T-helper 2 cell treated with Interferon-gamma antibody and Interleukin-4, amounts not matched to agents 100 ng/mL and 5 ng/mL, for 36 hours (primary cell): ENCODE measurements around the gene CPSF6. TPM values are rescaled to one million over a fixed set of nuclear protein-coding genes. Genes with fewer than 3 reads are reported as not detected.
"Not testable (repeated sequence)": the region's sequence is repeated elsewhere in the genome, so short reads cannot be mapped to it uniquely, and the experiment has no call there.

Experiments
- intact Hi-C: fragments of 100-400 bp; cut with micrococcal nuclease; formaldehyde crosslinking; loops from one replicate; pipeline ENCODE4 v1.15.1; 2023
- total RNA-seq: library from RNA; stranded (reverse); gene quantifications from 2 replicates; pipeline ENCODE4 v1.2.3, GENCODE V29; 2022

CPSF6 gene
- total RNA-seq, 1 donor from 2014 or later: 101 TPM

DNA sequence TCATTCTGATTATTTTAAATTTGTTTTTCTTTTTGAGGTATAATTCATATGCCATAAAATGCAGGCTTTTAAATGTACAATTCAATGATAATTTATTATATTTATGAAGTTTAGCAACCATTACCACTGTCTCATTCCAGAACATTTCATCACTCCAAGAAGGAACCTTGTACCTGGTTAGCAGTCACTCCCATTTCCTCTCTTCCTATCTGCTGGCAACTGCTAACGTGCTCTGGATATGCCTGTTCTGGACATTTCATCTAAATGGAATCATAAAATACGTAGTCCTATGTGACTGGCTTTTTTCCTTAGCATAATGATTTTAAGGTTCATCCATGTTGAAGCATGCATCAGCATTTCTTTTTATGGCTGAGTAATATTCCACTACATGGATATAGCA is 15.5 kb downstream of the CPSF6 start:
- intact Hi-C loops: loop anchor here (1.0 to 10.0 kb wide), 4 partner anchors 15 to 390 kb away; partner anchors contain the start of gene CCT2

- intact Hi-C loops: loop anchor here (10.0 kb wide), 1 partner anchor 394 kb away; no protein-coding TSS in a partner anchor
These were observed 19.3 kb downstream of the CPSF6 start for GRCh38 chr12:69258655-69259054.

DNA sequence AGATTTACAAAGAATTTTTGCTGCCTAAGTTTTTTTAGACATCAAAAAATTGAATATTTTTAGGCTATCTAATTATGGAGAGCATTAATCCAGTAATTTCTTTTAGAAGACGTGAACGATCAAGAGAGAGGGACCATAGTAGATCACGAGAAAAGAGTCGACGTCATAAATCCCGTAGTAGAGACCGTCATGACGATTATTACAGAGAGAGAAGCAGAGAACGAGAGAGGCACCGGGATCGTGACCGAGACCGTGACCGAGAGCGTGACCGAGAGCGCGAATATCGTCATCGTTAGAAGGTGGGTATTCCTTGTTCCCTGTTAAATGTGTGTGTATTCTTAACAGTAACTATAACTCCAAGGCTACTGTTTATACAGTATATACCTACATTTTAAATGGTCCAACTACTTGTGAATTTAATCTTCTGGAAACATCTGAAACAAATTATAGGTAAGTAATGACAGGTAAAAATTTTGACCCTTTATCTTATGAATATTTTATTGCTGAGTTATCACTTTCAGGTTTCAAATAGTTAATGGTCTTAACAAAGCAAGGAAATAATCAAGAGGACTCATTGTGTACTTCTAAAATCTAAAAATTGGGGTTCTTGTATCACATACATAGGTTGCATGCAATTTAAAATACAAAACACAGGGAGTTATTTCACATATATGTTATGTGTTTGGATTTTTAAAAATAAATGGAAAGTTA is 23.1 kb downstream of the CPSF6 start:
- intact Hi-C loops: no loop called here

DNA sequence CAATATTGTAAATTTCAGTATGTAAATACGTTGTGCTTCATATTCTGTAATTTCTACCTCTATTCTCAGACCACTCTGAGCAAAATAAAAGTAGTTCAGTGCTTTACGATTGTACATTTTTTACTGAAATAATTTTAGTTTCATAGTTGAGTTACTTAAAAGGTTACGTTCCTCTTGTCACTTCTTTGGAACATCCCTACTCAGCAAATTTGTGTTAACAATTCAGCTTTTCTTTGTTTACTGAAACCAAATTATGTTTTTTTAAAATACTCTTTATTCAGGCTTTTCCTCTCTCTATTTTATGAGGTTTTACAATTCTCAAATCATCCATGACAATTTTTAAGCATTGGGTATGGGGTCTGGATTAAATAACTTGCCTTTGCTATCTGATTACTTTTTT is 25.8 kb downstream of the CPSF6 start:
- intact Hi-C loops: no loop called here

DNA sequence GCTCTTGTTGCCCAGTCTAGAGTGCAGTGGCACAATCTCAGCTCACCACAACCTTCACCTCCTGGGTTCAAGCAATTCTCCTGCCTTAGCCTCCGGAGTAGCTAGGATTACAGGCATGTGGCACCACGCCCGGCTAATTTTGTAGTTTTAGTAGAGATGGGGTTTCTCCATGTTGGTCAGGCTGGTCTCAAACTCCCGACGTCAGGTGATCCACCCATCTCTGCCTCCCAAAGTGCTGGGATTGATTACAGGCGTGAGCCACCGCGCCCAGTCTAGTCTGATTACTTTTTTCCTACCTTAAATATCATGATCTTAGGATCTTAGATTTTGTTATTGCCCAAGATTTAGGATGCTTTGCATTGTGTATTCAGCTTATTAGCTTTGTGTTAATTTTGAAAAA is 26.3 kb downstream of the CPSF6 start:
- intact Hi-C loops: not testable (repeated sequence)

DNA sequence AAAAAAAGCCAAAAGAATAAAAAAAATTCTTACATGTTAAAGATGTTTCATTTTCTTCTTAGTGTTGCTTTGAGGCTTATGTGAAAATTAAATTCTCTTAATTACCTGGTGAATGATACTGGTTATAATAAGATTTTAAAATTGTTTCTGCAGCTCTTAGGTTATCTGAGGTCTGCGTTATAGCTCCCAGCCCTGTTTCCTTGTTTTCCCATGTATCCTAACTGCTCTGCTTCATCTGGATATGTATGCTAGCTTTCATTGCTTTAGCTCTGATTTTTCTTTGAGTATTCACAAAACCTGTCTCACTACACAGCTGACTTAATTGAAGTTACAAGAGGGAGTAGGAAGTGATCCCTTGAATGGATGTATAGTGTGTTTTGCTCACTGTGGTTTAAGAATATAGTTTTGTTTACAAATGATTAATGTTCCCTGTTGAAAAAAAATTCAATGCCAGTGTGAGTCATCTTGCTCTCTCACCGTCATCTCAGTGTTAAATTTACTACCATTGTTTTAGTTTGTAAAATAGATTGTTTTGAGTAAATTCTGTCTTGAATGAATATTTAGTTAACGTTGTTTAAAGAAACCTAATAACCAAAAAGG is 26.8 kb downstream of the CPSF6 start:
- intact Hi-C loops: no loop called here

- intact Hi-C loops: no loop called here
These were observed 30.4 kb downstream of the CPSF6 start for GRCh38 chr12:69269736-69270135.

DNA sequence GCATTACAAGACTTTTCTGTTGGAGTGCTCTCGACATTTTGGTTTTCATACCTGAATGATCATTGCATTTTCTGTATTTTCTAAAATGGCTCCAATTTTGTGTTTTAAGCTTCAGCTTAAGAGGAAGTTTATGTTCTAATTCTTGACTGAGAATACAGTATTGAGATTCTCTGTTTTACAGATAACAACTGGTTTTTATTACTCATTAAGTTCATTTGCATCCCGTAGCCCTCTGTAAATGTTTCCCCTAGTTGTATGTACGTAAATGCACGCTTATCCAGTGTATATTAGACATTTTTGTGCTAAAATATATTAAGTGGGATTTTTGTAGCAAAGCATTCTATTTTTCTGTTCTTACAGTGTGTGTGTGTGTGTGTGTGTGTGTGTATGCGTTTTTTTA is 33.1 kb downstream of the CPSF6 start:
- intact Hi-C loops: no loop called here

- intact Hi-C loops: no loop called here
These were observed 35.5 kb downstream of the CPSF6 start for GRCh38 chr12:69274861-69275260.

GRCh38 chr12:69275471-69275891 is 36.1 kb downstream of the CPSF6 start:
- intact Hi-C loops: no loop called here

GRCh38 chr12:69278814-69279782 is 39.7 kb downstream of the CPSF6 start:
- intact Hi-C loops: no loop called here

GRCh38 chr12:69284131-69284530 is 44.8 kb downstream of the CPSF6 start:
- intact Hi-C loops: no loop called here

GRCh38 chr12:69287556-69287955 is 48.2 kb downstream of the CPSF6 start:
- intact Hi-C loops: no loop called here

DNA sequence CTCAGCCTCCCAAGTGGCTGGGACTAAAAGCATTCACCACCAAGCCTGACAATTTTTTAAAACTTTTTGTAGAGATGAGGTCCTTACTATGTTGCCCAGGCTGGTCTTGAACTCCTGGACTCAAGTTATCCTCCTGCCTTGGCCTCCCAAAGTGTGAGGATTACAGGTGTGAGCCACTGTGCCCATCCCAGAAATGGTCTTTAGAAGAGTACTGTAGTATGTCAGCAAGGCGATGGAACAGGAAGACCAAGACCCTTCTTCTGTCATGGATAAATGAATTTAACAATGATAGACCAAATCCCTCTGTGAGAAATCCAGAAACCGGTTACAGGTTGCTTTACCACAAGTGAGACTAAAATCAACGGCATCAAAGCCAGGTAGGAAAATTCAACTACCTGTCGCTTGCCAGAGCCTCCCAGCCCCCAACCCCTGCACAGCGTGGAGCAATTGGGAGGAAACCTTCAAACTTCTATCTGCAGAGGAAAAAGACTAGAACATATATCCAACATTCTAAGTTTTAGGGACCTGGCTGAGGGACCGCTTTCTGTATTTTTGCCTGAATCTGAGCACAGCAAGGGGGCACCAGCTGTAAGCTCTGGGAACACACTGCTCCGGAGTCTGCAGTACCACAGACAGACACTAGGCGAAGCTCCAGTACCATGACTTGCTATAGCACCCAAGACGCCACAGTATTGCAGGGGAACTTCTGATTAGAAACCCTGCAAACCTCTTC is 51.3 kb downstream of the CPSF6 start:
- intact Hi-C loops: loop anchor here (1.0 to 2.0 kb wide), 4 partner anchors 42 to 348 kb away; no protein-coding TSS in a partner anchor

GRCh38 chr12:69291278-69291593 is 51.9 kb downstream of the CPSF6 start:
- intact Hi-C loops: loop anchor here (1.0 to 2.0 kb wide), 4 partner anchors 42 to 348 kb away; no protein-coding TSS in a partner anchor

DNA sequence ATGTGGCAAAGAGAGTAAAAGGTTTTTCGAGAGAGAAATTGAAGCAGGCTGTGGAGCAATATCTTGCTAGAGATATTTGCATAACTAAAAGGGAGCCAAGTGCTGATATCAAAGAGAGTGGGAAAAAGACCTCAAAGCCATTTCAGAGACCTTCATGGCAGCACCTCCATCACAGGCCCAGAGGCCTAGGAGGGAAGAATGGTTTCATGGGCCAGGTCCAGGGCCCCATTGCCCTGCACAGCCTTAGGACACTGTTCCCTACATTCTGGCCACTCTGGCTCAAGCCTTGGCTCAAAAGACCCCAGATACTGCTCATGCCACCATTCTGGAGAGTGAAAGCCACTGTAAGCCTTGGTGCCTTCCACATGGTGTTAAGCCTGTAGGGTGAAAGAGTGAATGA is 58.8 kb downstream of the CPSF6 start:
- intact Hi-C loops: no loop called here

- intact Hi-C loops: no loop called here
These were observed 59.6 kb downstream of the CPSF6 start for GRCh38 chr12:69298947-69299346.

DNA sequence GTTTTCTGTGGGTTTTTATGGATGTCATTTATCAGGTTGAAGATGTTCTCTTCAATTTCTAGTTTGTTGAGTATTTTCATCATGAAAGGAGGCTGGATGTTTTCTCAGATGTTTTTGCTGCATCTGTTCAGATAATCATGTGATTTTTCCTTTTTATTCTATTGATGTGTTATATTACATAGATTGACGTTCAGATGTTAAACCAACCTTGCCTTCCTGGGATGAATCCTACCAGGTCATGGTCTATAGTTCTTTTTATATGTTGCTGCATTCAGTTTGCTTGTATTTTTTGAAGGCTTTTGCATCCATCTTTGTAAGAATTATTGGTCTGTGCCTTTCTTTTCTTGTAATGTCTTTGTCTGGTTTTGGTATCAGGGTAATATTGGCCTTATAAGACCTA is 64.9 kb downstream of the CPSF6 start:
- intact Hi-C loops: no loop called here

- intact Hi-C loops: no loop called here
These were observed 70.1 kb downstream of the CPSF6 start for GRCh38 chr12:69309461-69309860.

- intact Hi-C loops: no loop called here
These were observed 73.8 kb downstream of the CPSF6 start for GRCh38 chr12:69313209-69313608.

DNA sequence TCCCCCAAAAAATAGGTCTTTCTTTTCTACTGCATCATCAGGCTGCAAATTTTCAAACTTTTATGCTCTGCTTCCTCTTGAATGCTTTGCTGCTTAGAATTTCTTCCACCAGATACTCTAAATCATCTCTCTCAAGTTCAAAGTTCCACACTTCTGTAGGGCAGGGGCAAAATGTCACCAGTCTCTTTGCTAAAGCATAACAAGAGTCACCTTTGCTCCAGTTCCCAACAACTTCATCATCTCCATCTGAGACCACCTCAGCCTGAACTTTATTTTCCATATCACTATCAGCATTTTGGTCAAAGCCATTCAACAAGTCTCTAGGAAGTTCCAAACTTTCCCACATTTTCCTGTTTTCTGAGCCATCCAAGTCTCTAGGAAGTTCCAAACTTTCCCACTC is 77.4 kb downstream of the CPSF6 start:
- intact Hi-C loops: not testable (repeated sequence)
